Skeletal muscle satellite cell (primary cell): ENCODE data around the gene IL17RB.

ENCODE experiments used
- H3K27me3 ChIP-seq: 2 replicates; pipeline ENCODE4 v1.7.0; 2013; ENCODE audit warnings: low read length; ENCODE audit not compliant: control insufficient read depth, insufficient read depth
- H3K36me3 ChIP-seq: 2 replicates; pipeline ENCODE4 v1.7.0; 2013; ENCODE audit warnings: mild to moderate bottlenecking, control low read depth, low read length; ENCODE audit not compliant: insufficient read depth
- H3K4me1 ChIP-seq: 2 replicates; pipeline ENCODE4 v1.7.0; 2013; ENCODE audit warnings: low read length; ENCODE audit not compliant: control insufficient read depth, insufficient read depth
- H3K4me2 ChIP-seq: 2 replicates; pipeline ENCODE4 v1.7.0; 2013; ENCODE audit warnings: mild to moderate bottlenecking, low read length
- H3K4me3 ChIP-seq: 2 replicates; pipeline ENCODE4 v1.7.0; 2013; ENCODE audit warnings: low read length
- H3K9ac ChIP-seq: 2 replicates; pipeline ENCODE4 v1.7.0; 2013; ENCODE audit warnings: mild to moderate bottlenecking, low read depth, low read length, moderate library complexity
- H3K9me3 ChIP-seq: replicated peaks from 2 replicates; pipeline ENCODE4 v1.7.0; 2013; ENCODE audit warnings: mild to moderate bottlenecking, control low read depth, low read length

Gene IL17RB

DNA sequence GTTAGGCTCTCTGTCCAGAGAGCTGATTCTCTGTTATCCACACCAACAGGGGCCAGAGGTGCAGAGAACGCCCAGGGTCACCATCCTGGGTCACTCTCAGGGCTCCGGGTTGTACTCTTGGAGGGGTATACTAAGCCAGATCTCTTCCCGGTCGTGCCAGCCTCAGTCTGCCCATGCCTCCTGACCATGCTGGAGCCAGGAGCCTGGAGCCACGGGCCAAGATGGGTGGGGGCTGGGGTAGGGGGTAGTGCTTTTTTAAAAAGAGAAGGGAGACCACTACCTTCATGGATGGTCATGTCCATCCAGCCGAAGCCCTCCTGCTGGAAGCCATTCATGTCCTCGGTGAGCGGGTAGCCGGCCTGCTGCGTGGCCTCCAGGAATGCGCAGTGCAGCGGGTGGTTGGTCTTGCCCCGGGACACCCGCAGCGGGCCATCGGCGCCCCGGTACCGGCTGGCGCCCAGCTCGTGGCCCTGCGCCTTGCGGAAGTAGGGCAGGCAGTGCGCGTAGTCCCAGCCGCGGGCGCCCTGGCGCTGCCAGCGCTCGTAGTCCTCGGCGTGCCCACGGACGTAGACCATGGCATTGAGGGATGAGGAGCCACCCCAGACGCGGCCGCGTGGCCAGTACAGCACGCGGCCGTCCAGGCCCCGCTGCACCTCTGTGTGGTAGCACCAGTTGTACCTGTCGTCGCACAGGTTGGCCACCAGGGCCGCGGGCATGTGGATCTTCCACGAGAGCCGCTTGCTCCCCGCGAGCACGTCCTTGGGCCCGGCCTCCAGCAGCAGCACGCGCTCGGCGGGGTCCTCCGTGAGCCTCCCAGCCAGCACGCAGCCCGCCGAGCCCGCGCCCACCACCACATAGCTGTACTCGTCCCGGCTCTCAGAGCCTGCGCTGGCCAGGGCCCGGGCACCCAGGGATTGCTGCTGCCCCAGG is 23.1 kb upstream of the IL17RB start:
- H3K4me1 ChIP-seq, result no peaks in the 10 kb centered on the region
- H3K4me3 ChIP-seq, result no peak overlapping the region
- no peak overlapping the region for H3K4me2 ChIP-seq
- no peaks in the 10 kb centered on the region for H3K9me3 ChIP-seq
- H3K36me3 ChIP-seq, result no peaks in the 10 kb centered on the region
- H3K27me3 ChIP-seq, result peaks cover 13% of the 10 kb centered on the region
- no peak overlapping the region for H3K9ac ChIP-seq

GRCh38 chr3:53823956-53824657 is 22.3 kb upstream of the IL17RB start:
- Histone ChIP-seq H3K9ac (no peak overlapping the region), H3K36me3 (no peaks in the 10 kb centered on the region), H3K4me1 (no peaks in the 10 kb centered on the region), H3K9me3 (no peaks in the 10 kb centered on the region), H3K27me3 (peaks cover 13% of the 10 kb centered on the region), H3K4me3 (no peak overlapping the region), H3K4me2 (no peak overlapping the region)

GRCh38 chr3:53824795-53825194 is 21.6 kb upstream of the IL17RB start:
- Histone ChIP-seq H3K36me3 (no peaks in the 10 kb centered on the region), H3K9me3 (no peaks in the 10 kb centered on the region), H3K27me3 (peaks cover 13% of the 10 kb centered on the region), H3K9ac (no peak overlapping the region), H3K4me2 (no peak overlapping the region), H3K4me3 (no peak overlapping the region), H3K4me1 (no peaks in the 10 kb centered on the region)

GRCh38 chr3:53826048-53826447 is 20.3 kb upstream of the IL17RB start:
- Histone ChIP-seq H3K9ac (no peak overlapping the region), H3K9me3 (no peaks in the 10 kb centered on the region), H3K4me3 (no peak overlapping the region), H3K27me3 (peaks cover 13% of the 10 kb centered on the region), H3K4me2 (no peak overlapping the region), H3K36me3 (no peaks in the 10 kb centered on the region), H3K4me1 (no peaks in the 10 kb centered on the region)

DNA sequence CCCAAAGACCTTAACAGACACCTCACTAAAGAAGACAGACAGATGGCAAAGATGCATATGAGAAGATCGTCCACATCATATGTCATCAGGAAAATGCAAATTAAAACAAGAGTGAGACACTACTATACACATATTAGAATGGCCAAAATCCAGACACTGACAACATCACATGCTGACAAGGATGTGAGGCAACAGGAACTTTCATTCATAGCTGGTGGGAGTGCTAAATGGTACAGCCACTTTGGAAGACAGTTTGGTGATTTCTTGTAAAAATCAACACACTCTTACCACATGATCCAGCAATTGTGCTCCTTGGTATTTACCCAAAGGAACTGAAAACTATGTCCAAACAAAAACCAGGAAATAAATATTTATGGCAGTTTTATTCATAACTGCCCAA is 17.8 kb upstream of the IL17RB start:
- Histone ChIP-seq H3K36me3 (no peaks in the 10 kb centered on the region), H3K4me3 (no peak overlapping the region), H3K27me3 (peaks cover 13% of the 10 kb centered on the region), H3K9me3 (no peaks in the 10 kb centered on the region), H3K4me1 (no peaks in the 10 kb centered on the region), H3K9ac (no peak overlapping the region), H3K4me2 (no peak overlapping the region)

GRCh38 chr3:53829605-53830004 is 16.8 kb upstream of the IL17RB start:
- no peak overlapping the region for H3K9ac ChIP-seq
- no peak overlapping the region for H3K4me2 ChIP-seq
- H3K27me3 ChIP-seq, result peaks cover 13% of the 10 kb centered on the region
- no peaks in the 10 kb centered on the region for H3K9me3 ChIP-seq
- no peak overlapping the region for H3K4me3 ChIP-seq
- no peaks in the 10 kb centered on the region for H3K36me3 ChIP-seq
- H3K4me1 ChIP-seq, result no peaks in the 10 kb centered on the region

DNA sequence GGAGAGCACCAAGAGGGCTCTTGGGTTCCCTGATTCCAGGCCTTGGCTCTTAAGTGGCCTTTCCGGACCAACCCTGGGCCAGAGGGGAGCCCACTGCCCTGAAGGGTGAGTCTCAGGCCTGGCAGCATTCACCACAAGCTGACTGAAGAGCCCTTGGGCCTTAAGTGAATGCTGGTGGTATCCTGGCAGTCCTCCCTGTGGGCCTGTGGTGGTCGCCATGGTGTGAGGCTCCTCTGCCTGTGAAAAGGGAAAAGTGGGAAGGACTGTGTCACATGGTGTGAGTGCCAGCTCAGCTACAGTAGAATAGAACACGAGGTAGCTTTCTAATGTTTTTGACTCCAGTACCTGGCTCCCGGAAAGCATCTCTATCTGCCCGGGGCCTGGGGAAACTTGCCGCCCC is 15.4 kb upstream of the IL17RB start:
- Histone ChIP-seq H3K36me3 (no peaks in the 10 kb centered on the region), H3K9me3 (no peaks in the 10 kb centered on the region), H3K4me1 (no peaks in the 10 kb centered on the region)

GRCh38 chr3:53833053-53833645 is 13.2 kb upstream of the IL17RB start:
- H3K4me2 ChIP-seq, result no peak overlapping the region
- H3K4me3 ChIP-seq, result no peak overlapping the region
- H3K9me3 ChIP-seq, result no peaks in the 10 kb centered on the region
- no peaks in the 10 kb centered on the region for H3K36me3 ChIP-seq
- no peak overlapping the region for H3K9ac ChIP-seq
- H3K27me3 ChIP-seq, result no peaks in the 10 kb centered on the region
- H3K4me1 ChIP-seq, result no peaks in the 10 kb centered on the region

More for the DNA sequence above, 15.4 kb upstream of the IL17RB start:
- Histone ChIP-seq H3K4me3 (no peak overlapping the region), H3K9ac (no peak overlapping the region), H3K27me3 (peaks cover 3% of the 10 kb centered on the region), H3K4me2 (no peak overlapping the region)

- Histone ChIP-seq H3K4me3 (no peak overlapping the region), H3K27me3 (no peaks in the 10 kb centered on the region), H3K9ac (no peak overlapping the region), H3K4me1 (no peaks in the 10 kb centered on the region), H3K4me2 (no peak overlapping the region), H3K36me3 (no peaks in the 10 kb centered on the region), H3K9me3 (no peaks in the 10 kb centered on the region)
These were observed 12.7 kb upstream of the IL17RB start for GRCh38 chr3:53833700-53834099.

DNA sequence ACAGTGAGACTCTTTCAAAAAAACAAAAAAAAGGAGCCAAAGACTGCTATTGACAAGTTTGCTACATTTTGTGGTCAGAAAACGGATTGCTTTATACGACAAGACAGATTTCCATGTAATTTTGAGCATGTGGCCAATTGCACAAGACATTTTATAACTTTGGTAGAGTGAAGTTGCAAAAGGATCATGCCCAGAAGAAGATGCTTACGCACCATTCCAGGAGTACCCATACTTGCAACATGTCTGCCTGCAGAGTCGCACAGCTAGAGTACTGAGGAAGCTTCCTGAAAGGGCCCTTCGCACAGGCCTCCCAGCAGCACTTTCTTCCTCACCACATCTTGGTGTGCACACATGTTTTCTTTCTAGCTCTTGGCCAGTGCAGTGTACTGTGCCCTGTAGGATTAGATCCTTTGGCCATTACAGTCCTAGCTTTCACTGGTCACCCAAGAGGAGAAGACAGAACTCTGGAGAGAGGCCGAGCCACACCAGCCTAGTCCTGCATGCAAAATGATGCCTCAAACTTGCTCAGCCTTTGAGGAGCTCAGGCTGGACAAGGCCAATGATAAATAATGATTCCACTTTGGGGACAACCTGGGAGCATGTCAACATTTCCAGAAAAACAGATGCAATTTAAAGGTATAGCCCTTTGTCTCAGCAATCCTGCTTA is 11.8 kb upstream of the IL17RB start:
- H3K27me3 ChIP-seq, result no peaks in the 10 kb centered on the region
- no peaks in the 10 kb centered on the region for H3K36me3 ChIP-seq
- H3K4me3 ChIP-seq, result no peak overlapping the region
- H3K4me1 ChIP-seq, result no peaks in the 10 kb centered on the region
- no peak overlapping the region for H3K9ac ChIP-seq
- H3K9me3 ChIP-seq, result no peaks in the 10 kb centered on the region
- no peak overlapping the region for H3K4me2 ChIP-seq

- Histone ChIP-seq H3K27me3 (no peaks in the 10 kb centered on the region), H3K36me3 (no peaks in the 10 kb centered on the region), H3K4me3 (no peak overlapping the region), H3K4me2 (no peak overlapping the region), H3K9me3 (no peaks in the 10 kb centered on the region), H3K9ac (no peak overlapping the region), H3K4me1 (no peaks in the 10 kb centered on the region)
These were observed 11.1 kb upstream of the IL17RB start for GRCh38 chr3:53835257-53835656.
